H9 (cell line): Measurements from ENCODE around the gene ASMTL. TPM values are rescaled to one million over a fixed set of nuclear protein-coding genes. Genes with fewer than 3 reads are reported as not detected.
A peak's percentile ranks its signal among the peaks of the same experiment; 100 is the strongest.

Experiments used
- DNase-seq: peaks from one replicate; pipeline ENCODE4 v3.0.0-alpha.2; 2017
- H2AFZ ChIP-seq: one replicate; pipeline ENCODE4 v1.6.1; 2013; ENCODE audit warnings: mild to moderate bottlenecking, low read length, control low read depth, moderate library complexity
- H2AK5ac ChIP-seq: 2 replicates; pipeline ENCODE4 v1.6.1; 2013; ENCODE audit warnings: low read length, control low read depth, mixed read lengths; ENCODE audit not compliant: insufficient read length
- H2BK120ac ChIP-seq: one replicate; pipeline ENCODE4 v1.6.1; 2013; ENCODE audit warnings: low read depth, mild to moderate bottlenecking, low read length, control low read depth, inconsistent platforms; ENCODE audit not compliant: poor library complexity, severe bottlenecking
- H2BK12ac ChIP-seq: 2 replicates; pipeline ENCODE4 v1.6.1; 2013; ENCODE audit warnings: low read length, control low read depth, mixed read lengths, low read depth; ENCODE audit not compliant: insufficient read length
- H2BK15ac ChIP-seq: 2 replicates; pipeline ENCODE4 v1.6.1; 2013; ENCODE audit warnings: low read depth, low read length, control low read depth
- H2BK20ac ChIP-seq: one replicate; pipeline ENCODE4 v1.6.1; 2013; ENCODE audit warnings: low read depth, mild to moderate bottlenecking, low read length, control low read depth, inconsistent platforms; ENCODE audit not compliant: poor library complexity, severe bottlenecking
- H2BK5ac ChIP-seq: 2 replicates; pipeline ENCODE4 v1.6.1; 2013; ENCODE audit warnings: low read length, control low read depth, mixed read lengths; ENCODE audit not compliant: insufficient read length
- H3K14ac ChIP-seq: 2 replicates; pipeline ENCODE4 v1.6.1; 2013; ENCODE audit warnings: low read length, control low read depth; ENCODE audit not compliant: insufficient read depth
- H3K18ac ChIP-seq: 2 replicates; pipeline ENCODE4 v1.6.1; 2013; ENCODE audit warnings: low read depth, mild to moderate bottlenecking, mixed read lengths, low read length, control low read depth; ENCODE audit not compliant: insufficient read length
- H3K23ac ChIP-seq: 2 replicates; pipeline ENCODE4 v1.6.1; 2013; ENCODE audit warnings: low read length, control low read depth, mixed read lengths, low read depth; ENCODE audit not compliant: insufficient read length
- H3K23me2 ChIP-seq: 2 replicates; pipeline ENCODE4 v1.6.1; 2013; ENCODE audit warnings: low read depth, mild to moderate bottlenecking, mixed read lengths, low read length, control low read depth; ENCODE audit not compliant: insufficient read length, poor library complexity, severe bottlenecking
- H3K27ac ChIP-seq: 2 replicates; pipeline ENCODE4 v1.5.1; 2013; ENCODE audit warnings: low read length, control low read depth, mixed read lengths, low read depth; ENCODE audit not compliant: insufficient read length
- H3K27me3 ChIP-seq: 2 replicates; pipeline ENCODE4 v1.6.1; 2013; ENCODE audit warnings: low read length, control low read depth, inconsistent platforms; ENCODE audit not compliant: insufficient read depth
- H3K4ac ChIP-seq: 2 replicates; pipeline ENCODE4 v1.6.1; 2013; ENCODE audit warnings: low read depth, mild to moderate bottlenecking, control low read depth, inconsistent platforms, low read length, moderate library complexity
- H3K4me1 ChIP-seq: 2 replicates; pipeline ENCODE4 v1.6.1; 2013; ENCODE audit warnings: low read length, control low read depth, inconsistent platforms; ENCODE audit not compliant: insufficient read depth
- H3K4me2 ChIP-seq: 2 replicates; pipeline ENCODE4 v1.6.1; 2013; ENCODE audit warnings: low read length, control low read depth, mixed read lengths; ENCODE audit not compliant: insufficient read length, insufficient read depth
- H3K56ac ChIP-seq: 2 replicates; pipeline ENCODE4 v1.6.1; 2013; ENCODE audit warnings: low read depth, mild to moderate bottlenecking, mixed read lengths, low read length, control low read depth; ENCODE audit not compliant: insufficient read length
- H3K79me1 ChIP-seq: 2 replicates; pipeline ENCODE4 v1.6.1; 2013; ENCODE audit warnings: low read depth, mild to moderate bottlenecking, moderate library complexity, low read length, control low read depth, inconsistent platforms; ENCODE audit not compliant: insufficient read depth, poor library complexity, severe bottlenecking
- H3K79me2 ChIP-seq: 2 replicates; pipeline ENCODE4 v1.6.1; 2013; ENCODE audit warnings: low read length, control low read depth, inconsistent platforms; ENCODE audit not compliant: insufficient read depth
- H3K9ac ChIP-seq: 2 replicates; pipeline ENCODE4 v1.6.1; 2013; ENCODE audit warnings: low read length, control low read depth, mixed read lengths; ENCODE audit not compliant: insufficient read length; ENCODE audit errors: extremely low read depth
- H3K9me3 ChIP-seq: one replicate; pipeline ENCODE4 v1.6.1; 2013; ENCODE audit warnings: low read depth, low read length, inconsistent platforms; ENCODE audit not compliant: control insufficient read depth
- H3T11ph ChIP-seq: one replicate; pipeline ENCODE4 v1.6.1; 2013; ENCODE audit warnings: mild to moderate bottlenecking, low read length, control low read depth, inconsistent platforms
- H4K20me1 ChIP-seq: one replicate; pipeline ENCODE4 v1.6.1; 2013; ENCODE audit not compliant: control insufficient read depth, insufficient read length, insufficient read depth
- H4K5ac ChIP-seq: 2 replicates; pipeline ENCODE4 v1.6.1; 2013; ENCODE audit warnings: low read depth, mild to moderate bottlenecking, mixed read lengths, low read length, control low read depth; ENCODE audit not compliant: insufficient read length
- H4K8ac ChIP-seq: replicated peaks from 2 replicates; pipeline ENCODE4 v1.6.1; 2013; ENCODE audit warnings: low read length, control low read depth, mixed read lengths, low read depth; ENCODE audit not compliant: insufficient read length
- H4K91ac ChIP-seq: 2 replicates; pipeline ENCODE4 v1.6.1; 2013; ENCODE audit warnings: low read depth, mild to moderate bottlenecking, moderate library complexity, mixed read lengths, low read length, control low read depth; ENCODE audit not compliant: insufficient read length
- H3K27ac Mint-ChIP-seq, 3 experiments: 2 replicates in 2 of 3; 3 replicates in 1 of 3; pipeline ENCODE4 v1.8.0; 2020 to 2021; ENCODE audit warnings: mixed read lengths in 3 of 3, mild to moderate bottlenecking in 1 of 3, moderate library complexity in 1 of 3
- H3K27me3 Mint-ChIP-seq: 2 replicates; pipeline ENCODE4 v1.8.0; 2021; ENCODE audit warnings: low read depth, mild to moderate bottlenecking, moderate library complexity, mixed read lengths
- H3K36me3 Mint-ChIP-seq, 3 experiments: 2 replicates in 2 of 3; 3 replicates in 1 of 3; pipeline ENCODE4 v1.8.0; 2020 to 2021; ENCODE audit warnings: low read depth in 3 of 3, mixed read lengths in 3 of 3; ENCODE audit not compliant: insufficient read depth in 1 of 3
- H3K4me1 Mint-ChIP-seq, 2 experiments: 2 replicates each; pipeline ENCODE4 v1.8.0; 2020; ENCODE audit warnings: mixed read lengths in 2 of 2
- H3K4me3 Mint-ChIP-seq, 2 experiments: 2 replicates in 1 of 2; 3 replicates in 1 of 2; pipeline ENCODE4 v1.8.0; 2020 to 2021; ENCODE audit warnings: mild to moderate bottlenecking in 2 of 2, mixed read lengths in 2 of 2, moderate library complexity in 1 of 2
- H3K9me3 Mint-ChIP-seq, 2 experiments: 2 replicates in 1 of 2; 3 replicates in 1 of 2; pipeline ENCODE4 v1.8.0; 2020; ENCODE audit warnings: mild to moderate bottlenecking in 2 of 2, mixed read lengths in 2 of 2, moderate library complexity in 1 of 2
- WGBS: extraction: QIAGEN DNeasy Blood & Tissue Kit; methylation state at CpG from one replicate; pipeline ENCODE4 v1.1.7; 2013; ENCODE audit warnings: missing lambda C conversion rate, low lambda C conversion rate, mixed read lengths; ENCODE audit not compliant: insufficient read length; ENCODE audit errors: extremely low coverage; 5-methylcytosine and 5-hydroxymethylcytosine counted together
- total RNA-seq: library from RNA; stranded (reverse); gene quantifications from 2 replicates; pipeline ENCODE4 v1.2.1, GENCODE V29; 2021
- TF ChIP-seq, protein P1 (sequence below): fragments of 200-600 bp; sonication (generic); conservative IDR thresholded peaks from 3 replicates; pipeline ENCODE4 v1.8.0; 2021; ENCODE audit warnings: antibody characterized with exemption, mild to moderate bottlenecking

ASMTL gene
- total RNA-seq, 1 experiment from 2014 or later = 59.8 TPM

DNA sequence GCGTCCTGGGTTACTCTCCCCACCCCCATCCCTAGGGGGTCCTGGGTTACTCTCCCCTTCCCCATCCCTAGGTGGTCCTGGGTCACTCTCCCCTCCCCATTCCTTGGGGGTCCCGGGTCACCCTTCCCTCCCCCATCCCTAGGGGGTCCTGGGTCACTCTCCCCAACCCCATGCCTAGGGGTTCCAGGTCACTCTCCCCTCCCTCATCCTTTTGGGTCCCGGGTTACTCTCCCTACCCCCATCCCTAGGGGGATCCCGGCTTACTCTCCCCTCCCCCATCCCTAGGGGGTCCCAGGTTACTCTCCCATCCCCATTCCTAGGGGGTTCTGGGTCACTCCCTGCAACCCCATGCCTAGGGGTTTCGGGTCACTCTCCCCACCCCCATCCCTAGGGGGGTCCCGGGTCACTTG, 1.5 kb downstream of the ASMTL start:
- peaks cover 11% of the 10 kb centered on the region for H3K79me1 ChIP-seq
- no peak overlapping the region for H2BK5ac ChIP-seq
- no peaks in the 10 kb centered on the region for H3K23me2 ChIP-seq
- H3K9ac ChIP-seq = no peak overlapping the region
- H2BK120ac ChIP-seq = no peak overlapping the region
- H3K56ac ChIP-seq = no peak overlapping the region
- no peak overlapping the region for H2BK20ac ChIP-seq
- Mint-ChIP-seq H3K27ac (no peak overlapping the region), H3K27me3 (no peaks in the 10 kb centered on the region; the same call in none of the 2 replicates), H3K4me1 (0 out of 4 replicates have a peak, but pooled peaks cover 0 to 2% of the 10 kb centered on the region in 2 experiments), H3K36me3 (peaks cover 37 to 40% (median 38%) of the 10 kb centered on the region in 3 experiments), H3K9me3 (peaks cover 34% of the 10 kb centered on the region in 2 experiments), H3K4me3 (peak overlapping the region; percentile 80 to 86)
- H3K4ac ChIP-seq = no peak overlapping the region
- H4K8ac ChIP-seq = no peak overlapping the region
- no peak overlapping the region for H3K27ac ChIP-seq
- no peak overlapping the region for H4K91ac ChIP-seq
- TF ChIP-seq, protein P1, sequence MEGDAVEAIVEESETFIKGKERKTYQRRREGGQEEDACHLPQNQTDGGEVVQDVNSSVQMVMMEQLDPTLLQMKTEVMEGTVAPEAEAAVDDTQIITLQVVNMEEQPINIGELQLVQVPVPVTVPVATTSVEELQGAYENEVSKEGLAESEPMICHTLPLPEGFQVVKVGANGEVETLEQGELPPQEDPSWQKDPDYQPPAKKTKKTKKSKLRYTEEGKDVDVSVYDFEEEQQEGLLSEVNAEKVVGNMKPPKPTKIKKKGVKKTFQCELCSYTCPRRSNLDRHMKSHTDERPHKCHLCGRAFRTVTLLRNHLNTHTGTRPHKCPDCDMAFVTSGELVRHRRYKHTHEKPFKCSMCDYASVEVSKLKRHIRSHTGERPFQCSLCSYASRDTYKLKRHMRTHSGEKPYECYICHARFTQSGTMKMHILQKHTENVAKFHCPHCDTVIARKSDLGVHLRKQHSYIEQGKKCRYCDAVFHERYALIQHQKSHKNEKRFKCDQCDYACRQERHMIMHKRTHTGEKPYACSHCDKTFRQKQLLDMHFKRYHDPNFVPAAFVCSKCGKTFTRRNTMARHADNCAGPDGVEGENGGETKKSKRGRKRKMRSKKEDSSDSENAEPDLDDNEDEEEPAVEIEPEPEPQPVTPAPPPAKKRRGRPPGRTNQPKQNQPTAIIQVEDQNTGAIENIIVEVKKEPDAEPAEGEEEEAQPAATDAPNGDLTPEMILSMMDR = no peak
- H3K4me1 ChIP-seq = no peaks in the 10 kb centered on the region
- H3K23ac ChIP-seq = no peak overlapping the region
- H4K5ac ChIP-seq = no peak overlapping the region
- H2AFZ ChIP-seq = no peak overlapping the region
- H2AK5ac ChIP-seq = no peak overlapping the region
- H3K9me3 ChIP-seq = peaks cover 13% of the 10 kb centered on the region
- no peak overlapping the region for H2BK12ac ChIP-seq
- H3K4me2 ChIP-seq = peak overlapping the region; percentile 49
- DNase-seq = peak; percentile 14
- H3T11ph ChIP-seq = no peak overlapping the region
- WGBS = no CpG with 5 or more reads among the region's 6 CpGs
- H3K79me2 ChIP-seq = peaks cover 27% of the 10 kb centered on the region; the same call in 1 of the 2 replicates
- no peak overlapping the region for H2BK15ac ChIP-seq
- H4K20me1 ChIP-seq = no peaks in the 10 kb centered on the region
- H3K18ac ChIP-seq = no peak overlapping the region
- no peaks in the 10 kb centered on the region for H3K27me3 ChIP-seq
- no peak overlapping the region for H3K14ac ChIP-seq
